EL (cell line): ENCODE results near the gene KCNK18.
A peak's percentile ranks its signal among the peaks of the same experiment; 100 is the strongest.

Source experiments
- DNase-seq: peaks from one replicate; pipeline ENCODE4 v3.0.0-alpha.2; 2016

KCNK18 gene

DNA sequence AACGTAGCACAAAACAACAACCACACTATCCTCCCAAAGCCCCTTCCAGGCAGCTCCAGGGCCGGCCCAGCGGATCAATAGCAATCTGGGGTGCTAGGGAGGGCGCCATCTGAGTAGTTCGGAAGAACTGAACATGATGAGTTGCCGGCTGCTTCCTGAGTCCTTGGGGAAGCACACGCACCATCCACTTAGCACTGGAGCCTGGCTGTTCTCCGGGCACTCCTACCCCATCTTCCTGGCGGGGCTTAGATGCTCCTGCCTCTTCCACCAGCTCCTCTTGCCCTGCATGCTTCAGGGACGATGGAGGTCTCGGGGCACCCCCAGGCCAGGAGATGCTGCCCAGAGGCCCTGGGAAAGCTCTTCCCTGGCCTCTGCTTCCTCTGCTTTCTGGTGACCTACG is at the start of gene KCNK18:
KCNK18 (plus strand) TSS at position 301 of the 400 bp plus-strand sequence; CDS start at position 301, 0 bp downstream.
- DNase-seq, result no peak

DNA sequence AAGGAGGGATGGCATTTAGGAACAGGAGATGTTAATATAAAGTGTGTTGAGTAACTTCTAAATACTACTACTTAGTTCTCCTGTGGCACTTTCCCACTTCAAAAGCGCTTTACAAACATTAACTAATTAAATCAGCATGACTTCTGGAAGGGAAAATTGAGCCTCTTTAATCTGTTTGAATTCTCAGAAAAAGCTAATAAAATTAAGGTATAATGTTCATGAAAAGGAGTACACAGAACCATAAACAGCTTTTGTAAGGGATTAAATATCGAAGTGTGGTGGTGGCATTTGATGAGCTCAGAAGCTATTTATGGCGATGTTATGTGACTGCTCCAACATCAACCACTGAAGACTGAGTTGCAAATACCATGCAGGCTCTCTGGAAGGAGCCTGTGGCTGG is 49.0 kb upstream of the KCNK18 start:
- no peak for DNase-seq

DNA sequence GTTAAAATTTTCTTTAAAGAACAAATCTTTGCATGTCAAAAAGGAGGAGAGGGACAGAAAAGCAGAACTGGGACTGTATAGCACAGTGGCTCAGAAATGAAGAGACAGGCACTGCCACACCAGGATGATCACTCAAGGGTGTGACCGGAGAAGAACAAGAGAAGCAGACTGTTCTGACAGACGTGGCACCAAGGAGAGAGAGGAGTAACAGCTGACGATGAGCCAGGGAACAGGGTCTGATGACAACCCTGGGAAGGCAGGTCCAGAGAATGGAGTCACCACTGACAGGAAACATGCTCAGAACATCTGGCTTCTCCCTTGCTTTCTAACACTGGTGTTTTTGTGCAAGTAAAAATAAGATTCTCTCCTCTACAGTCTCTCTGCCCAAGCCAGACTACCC is 44.6 kb upstream of the KCNK18 start:
- no peak for DNase-seq

DNA sequence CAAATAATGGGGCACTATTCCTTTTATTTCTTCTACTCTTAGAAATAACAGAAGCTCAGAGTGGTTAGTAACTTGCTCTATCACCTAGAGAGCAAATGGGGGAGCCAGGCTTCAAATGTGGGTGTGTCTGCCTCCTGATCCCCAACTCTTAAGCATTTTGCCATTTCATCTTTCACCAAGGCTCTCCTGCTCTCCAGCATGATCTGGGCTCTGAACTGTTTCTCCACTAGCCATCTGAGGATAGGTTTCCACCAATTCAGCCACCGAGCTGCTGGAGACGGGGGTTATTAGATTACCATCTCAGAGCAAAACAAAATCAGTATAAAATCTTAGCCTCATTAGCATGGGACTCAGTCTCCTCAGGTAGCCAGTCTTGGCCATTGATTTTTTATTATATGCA is 39.0 kb upstream of the KCNK18 start:
- DNase-seq, result no peak

DNA sequence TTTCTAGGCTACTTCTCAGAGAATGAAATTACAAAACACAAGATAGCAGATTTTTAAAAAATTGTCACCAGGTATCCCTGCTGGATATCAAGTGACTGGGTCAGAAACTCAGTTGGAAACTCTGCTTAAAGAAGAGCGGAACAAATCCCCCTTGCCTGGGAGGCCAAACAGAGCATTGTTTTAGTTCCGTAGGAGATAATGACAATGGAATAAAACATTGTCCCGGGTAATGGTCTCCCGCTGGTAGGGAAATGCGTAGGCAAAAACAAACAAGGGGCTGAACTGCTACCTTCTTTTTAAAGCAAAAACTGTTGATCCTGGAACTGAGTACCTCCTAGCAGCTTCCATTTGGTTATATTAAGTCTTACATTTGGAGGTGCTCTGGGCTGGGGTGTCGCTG is 37.9 kb upstream of the KCNK18 start:
- DNase-seq, result no peak

DNA sequence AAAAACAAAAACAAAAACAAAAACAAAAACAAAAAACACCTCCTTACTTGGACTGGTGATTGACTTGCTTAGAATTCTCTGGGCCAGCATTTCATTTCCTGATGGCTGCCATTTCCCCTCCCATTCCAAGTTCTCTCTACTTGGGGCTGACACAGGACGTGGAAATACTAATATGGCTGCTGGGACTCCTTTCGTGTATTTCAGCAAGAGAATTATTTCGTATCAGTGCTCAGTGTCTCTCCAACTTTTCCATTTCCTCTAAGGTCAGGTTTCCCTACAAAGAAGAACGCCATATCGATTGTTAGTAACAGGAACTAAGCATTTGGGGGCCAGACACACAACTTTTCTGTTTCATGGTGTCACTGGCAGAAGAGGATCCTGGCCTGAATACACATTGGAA is 36.7 kb upstream of the KCNK18 start:
- no peak for DNase-seq

DNA sequence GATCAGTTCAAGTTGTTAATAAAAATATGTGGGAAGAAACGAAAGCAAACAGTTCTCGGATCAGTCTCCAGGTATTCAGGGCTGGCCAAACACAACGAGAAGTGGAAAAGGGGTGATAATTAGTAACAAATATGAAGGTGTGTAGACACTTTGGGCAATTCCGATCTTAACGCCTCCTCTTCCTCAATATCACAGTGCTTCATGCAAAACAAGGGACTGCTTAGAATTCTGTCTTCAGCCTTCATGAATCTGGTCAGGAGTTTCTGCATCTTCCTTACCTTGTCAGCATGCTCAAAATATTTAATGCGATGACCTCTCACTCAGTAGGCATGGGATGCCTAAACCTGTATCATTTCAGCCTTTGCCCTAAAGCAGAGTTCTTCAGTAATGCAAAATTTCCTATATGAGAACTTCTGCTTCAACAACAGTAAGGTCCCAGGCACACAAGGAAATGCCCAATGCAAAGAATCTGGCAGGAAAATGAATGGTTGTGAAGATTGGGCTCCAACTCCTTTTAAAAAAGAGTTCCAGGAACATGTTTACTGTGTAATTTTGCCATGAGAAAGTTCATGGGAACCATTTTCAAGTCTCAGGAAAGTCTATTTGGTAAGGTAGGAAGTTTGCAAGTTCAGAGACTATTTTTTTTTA is 35.8 kb upstream of the KCNK18 start:
- no peak for DNase-seq

DNA sequence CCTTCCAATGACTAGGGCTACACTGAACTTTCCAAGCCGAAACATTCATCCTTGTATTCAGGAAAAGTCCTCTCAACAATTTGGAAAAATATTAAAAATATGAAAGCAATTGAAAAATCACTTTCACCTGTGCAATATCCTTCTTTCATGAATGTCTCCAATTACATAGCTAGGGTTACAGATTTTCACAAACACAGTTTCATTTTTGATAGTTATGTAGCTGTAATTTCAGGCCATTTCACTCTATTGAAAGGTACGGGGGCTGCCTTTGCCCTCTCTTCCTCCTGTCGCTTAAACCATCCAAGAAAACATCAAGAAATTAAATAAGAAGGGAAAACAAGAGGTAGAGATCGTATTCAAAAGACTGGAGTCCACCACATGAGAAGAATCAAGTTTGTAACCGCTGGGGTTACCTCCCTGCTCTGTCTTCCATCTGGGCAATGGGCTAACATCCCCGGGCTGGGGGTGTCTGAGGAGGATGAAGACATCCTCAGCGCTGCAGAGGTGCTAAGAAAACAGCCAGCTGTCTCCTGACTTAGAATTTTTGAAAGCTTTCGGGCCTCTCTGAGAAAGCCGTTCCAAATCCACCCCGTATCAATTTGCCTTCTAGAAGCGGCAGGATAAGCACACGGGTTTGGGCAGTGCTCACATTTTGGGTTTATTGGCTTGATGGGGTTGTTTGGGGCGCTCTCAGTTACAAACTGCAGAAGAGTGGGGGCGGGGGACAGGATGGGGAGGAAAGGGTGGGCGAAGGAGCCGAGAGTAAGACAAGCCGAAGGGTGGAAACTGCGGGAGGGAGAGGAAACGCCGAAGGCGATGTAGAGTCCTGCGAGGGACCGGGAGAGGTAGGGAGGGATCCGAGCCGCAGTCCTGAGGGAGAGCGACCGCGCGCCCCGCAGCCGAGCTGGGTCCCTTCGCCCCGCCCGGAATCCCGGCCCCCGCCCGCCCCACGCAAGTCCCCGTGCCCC is 34.9 kb upstream of the KCNK18 start:
- DNase-seq, result no peak

DNA sequence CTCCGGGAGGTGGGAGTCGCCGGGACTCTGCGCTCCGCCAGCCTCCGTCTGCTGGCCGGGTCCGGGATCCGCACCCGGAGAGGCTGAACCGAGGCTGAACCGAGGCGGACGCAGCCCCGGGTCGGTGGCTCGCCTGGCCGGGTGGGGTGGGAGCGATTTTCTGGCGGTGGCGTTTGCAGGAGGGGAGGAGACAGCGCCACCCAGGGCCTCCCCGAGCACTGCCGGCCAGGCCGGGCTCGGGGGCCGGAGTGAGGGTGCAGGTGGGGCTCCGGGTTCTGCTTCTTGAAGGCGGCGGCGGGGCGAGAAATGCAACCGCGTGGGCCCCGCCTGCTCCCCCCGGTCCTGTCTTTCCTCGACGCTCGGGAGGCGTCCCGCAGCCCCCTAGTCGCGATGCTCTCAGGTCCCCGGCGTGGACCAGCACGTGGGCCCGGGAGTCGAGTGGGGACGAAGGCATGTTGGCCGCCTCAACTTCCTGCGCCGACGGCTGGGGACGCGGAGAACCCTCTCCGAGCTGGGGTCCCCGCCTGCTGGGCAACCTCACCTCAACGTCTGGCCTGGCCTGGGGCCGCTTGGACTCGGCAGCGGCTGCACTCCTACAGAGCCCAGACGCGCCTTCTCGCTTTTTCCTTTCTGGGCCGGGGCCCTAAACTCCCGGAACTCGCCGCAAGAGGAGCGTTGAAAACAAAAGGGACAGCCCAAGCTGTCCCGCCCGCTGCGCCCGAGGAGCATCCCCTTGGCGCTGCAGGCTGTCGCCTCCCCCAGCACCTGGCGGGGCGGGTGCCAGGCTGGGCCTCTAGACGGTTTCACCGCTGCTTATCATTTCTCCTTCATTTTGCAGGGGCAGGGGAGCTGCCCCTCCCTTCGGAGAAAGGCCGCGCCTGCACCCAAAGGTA is 34.0 kb upstream of the KCNK18 start:
- DNase-seq, result no peak

DNA sequence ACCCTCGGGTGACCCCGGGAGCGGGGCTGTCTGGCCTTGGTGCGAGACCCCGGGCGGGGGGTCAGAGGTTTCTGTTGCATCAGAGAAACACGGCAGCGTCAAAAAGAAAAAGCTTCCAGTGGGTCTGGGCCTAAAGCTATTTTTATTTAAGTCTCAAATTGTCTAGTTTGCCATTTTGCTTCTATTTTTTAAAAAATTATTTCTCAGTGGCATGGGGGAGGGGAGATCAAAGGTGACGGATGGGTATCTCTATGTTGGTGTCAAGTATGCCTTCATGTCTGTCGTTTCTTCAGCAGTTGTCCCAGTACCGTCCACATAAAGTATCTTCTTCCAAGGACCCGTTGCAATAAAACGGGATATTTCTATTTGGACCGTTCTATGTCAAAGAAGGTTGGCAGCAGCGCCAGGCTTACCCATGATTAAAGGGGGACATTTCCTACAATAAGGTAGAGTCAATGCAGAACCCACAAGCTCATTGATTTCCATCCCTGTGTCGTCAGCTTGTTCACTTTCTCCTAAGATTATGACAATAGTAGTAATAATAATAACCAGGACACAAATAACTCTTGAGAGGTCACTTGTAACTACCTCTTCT is 33.2 kb upstream of the KCNK18 start:
- no peak for DNase-seq

DNA sequence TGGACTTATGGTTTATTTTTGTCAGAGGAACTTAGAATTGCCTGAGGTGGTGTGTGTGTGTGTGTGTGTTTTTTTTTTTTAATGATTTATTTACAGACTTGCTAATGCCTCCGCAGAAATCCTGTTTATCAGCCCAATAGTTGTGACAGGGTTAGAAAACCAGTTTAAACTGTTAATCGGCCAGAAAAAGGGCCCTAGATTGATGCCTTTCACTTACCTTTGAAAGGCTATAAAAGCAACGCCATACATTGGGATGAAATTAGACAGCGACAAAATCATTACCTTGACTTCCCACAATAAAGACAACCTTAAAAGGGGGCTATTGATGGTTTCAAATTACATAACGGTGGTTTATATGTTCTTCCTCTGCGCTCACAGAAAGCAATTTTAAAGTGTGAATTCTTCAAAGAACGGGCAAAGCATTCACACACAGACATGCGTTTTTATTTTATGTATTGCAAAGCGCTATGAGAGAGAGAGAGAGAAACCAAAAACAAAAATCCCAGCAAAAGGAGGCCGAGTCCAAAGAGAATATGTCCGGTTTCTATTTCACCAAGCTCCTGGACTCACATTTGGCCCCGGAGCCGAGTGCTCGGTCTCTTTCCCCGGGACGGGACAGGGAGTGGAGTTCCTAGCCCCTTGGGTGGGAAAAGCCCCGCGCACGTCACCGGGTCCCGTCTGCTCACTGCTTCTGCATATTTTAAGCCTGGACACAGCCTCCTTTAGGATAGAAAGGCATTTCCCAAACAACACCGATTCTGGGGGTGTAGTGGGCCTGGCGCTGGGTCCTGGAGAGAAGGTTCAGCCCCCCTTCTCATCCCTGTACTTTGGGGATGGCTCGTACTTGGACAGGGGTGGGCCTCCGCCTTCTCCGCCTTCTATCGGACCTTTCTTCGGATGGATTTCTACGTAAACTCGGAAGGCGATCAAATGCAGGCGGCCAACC is 32.4 kb upstream of the KCNK18 start:
- no peak for DNase-seq

DNA sequence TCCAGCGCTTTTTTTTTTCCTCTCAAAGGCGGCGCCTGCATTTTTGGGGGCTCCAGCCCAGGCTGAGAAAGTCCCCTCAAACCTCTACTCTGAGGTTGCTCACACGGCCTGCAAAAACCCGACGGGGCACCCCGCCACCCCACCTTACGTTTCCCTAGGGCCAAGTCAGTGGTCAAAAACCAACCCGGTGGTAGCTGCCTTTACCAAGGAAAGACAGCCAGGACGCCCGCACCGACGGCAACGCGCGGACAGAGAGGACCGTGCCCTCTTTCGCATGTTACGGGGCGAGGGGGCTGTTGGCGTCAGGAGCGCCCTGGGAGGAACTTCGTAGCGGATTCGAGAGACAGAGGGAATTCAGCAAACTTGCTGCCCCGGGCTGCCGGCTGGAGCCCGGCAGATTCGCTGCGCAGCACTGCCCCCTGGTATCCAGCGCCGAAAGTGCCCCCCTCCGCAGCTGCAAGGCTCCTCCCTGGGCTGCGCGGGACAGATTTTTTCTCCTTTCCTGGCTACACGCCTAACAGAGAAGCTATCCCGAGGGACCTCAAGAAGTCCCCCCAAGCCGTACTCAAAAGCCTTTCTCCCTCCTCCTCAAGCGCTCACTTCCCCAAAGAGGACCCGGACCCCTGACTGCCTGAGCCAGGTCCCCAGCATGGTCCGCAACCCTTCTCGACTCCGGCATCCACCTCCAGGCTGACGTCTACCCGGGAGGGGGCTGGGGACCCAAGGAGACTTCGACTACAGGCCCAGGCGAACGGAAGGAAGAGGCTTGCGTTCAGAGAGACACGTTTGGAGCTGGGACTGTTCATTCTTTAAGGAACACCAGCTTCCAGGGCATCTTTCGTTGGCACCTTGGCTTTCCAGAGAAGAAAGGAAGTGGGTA is 31.5 kb upstream of the KCNK18 start:
- peak; percentile 49 for DNase-seq

DNA sequence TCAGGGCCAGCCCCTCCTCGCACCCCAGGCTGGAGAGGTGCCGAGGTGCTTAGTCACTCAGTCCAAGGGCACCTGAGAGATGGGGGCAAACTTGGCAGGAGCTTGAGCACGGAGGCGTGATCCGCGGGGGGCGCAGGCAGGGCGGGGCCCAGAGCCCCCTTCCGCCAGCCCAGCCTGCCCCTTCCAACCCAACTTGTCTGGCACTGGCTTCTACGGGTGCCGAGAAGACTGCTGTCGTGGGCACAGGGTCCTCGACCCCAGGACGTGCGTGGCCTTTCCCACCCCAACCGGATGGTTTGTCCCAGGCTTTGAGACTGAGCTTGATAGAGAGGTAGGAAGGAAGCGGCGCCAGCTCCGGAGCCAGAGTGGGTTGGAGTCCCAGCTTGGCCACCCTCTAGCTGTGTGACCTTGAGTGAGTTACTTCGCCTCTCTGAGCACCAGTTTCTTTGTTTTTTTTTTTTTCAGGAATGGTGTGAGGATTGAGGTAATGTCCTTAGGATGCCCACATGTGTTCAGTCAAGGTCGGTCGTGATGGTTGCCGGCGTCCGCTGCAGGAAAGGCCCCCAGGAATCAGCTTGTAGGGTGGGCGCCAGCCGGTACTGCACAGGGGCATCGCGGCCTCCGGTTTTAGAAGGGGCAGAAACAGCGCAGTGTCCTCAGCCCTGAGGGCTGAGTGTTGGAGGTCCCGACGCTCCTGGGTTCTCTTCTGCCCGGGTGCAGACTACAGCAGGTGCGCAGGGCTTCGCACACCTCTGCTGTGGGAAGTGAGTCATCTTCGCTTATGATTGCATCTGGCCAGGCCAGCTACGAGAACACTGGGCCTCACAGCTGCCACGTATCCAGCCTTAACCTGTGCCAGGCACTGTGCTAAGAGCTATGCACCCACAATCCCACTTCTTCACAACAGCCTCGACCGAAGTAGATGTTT is 30.6 kb upstream of the KCNK18 start:
- DNase-seq, result no peak

DNA sequence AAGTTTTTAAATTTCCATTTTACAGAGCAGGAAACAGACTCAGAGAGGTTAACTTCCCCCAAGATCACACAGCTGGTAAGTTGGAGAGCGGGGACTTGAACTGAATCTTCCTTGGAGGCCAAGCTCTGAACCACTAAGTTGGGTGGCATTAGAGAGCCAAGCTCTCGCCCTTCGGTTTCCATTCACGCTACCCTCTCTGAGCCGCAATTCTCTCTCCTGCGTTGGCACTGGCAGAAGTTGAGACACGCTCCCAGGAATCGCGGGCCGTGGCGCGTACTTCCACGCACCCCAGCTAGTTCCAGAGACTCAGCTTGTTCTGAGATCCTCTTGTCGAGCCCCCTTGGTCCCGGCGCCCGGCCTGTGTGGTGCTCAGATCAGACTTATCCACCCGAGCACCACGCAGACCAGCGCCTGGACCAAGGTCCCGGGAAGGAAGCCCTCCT is 29.9 kb upstream of the KCNK18 start:
- DNase-seq, result no peak

DNA sequence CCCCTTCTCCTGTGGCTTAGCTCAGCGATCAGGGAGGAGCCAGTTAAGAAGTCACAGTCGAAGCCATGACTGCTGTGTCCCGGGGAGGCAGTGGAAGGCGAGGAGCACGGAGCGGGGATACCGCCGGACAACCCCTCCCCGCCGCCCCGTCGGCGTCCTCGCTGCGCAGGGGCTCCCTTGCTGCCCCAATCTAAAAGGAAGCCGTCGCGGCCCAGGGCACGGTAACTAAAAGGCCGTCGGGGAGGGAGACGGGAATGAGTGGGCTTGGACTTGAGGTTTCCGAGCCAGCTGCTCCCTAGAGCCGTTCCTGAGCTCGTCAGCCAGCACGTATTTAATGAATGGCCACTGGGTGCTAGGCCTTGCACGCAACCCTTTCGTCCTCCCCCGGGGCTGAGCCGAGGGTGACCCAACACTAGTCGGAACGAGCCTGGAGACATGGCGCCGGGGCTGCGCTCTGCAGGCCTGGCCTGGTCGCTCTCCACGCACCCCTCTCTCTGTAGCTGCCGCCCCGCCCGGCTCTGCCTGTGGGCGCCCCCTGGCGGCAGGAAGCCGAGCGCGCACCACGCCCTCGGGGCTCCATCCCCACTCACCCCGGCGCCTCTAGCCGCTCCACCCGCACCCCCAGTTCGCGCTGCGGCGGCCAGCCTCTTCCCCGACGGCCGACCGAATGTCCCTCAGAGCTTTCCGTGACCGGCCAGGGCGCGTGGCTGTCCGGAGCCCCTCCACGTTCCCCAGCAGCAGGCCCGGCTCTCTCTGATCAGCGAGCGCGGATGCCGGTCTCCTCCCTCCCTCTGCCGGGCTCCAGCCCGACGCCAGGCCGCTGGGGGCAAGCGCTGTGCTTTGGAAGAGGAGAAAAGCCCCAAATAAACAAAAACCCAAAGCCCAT is 29.3 kb upstream of the KCNK18 start:
- DNase-seq, result peak; percentile 51

DNA sequence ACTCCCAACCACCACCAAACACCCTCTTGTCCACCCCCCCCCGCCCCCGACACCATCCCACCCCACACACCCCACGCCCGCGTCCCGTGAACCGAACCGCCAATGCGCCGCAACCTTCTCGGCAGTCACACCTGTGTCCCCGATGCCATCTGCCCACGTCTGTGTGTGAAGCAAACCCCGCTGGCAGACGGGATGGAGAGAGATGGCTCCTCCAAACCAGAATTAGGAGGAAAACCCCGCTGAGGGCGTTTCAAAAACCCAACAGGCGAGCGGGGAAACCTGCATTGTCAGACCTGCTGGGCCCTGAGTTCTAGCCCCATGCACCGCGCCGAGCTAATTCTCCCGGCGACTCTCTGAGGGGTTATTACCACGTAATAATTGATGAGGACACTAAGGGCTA is 28.6 kb upstream of the KCNK18 start:
- no peak for DNase-seq

DNA sequence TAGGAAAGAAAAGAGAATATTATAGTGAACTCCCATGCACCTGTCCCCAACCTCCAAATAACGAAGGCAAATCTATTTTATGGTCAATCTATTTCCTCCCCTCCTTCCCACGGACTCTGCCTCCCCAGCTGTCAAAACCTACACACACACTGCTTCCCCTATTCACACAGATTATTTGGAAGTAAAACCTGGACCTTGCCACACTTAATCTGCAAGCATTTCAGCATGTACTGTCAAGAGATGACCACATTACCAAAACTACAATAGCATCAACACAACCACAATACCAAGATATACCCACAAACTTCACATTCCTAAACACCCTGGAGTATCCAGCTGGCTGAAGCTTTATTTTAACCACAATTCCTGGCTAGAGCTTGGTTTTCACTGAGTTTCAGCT is 27.8 kb upstream of the KCNK18 start:
- no peak for DNase-seq

DNA sequence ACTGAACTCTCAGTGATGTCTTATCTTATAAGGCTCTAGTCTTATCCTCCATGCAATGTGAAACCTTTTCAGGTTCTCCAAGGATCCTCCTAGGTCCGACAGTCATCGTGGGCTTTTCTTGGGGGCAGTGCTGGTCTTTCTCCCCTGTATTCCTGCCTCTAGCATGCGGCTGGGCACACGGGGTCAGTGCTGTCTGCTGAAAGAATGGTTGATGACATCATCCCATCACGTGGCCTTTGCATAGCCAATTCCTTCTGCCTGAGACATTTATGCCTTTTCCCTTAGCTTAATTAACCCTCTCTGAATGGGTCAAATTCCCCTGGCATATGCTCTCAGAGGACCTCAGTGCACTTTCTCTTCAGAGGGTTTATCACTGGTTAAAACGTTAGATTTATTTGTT is 27.0 kb upstream of the KCNK18 start:
- DNase-seq, result peak; percentile 25
